ENCODE results near the gene GGN. TPM values are rescaled to one million over a fixed set of nuclear protein-coding genes. Genes with fewer than 3 reads are reported as not detected.
"Not testable (repeated sequence)": the region's sequence is repeated elsewhere in the genome, so short reads cannot be mapped to it uniquely, and the experiment has no call there.

GGN gene
- total and polyA plus RNA-seq, 2 experiments from 2014 or later: 1.8 to 2.0 TPM

- no peaks in the 10 kb centered on the region for H4K20me1 ChIP-seq (ENCODE audit: insufficient read depth)
- H3K9me2 ChIP-seq (ENCODE audit: insufficient read depth): no peaks in the 10 kb centered on the region
- H3K27ac ChIP-seq: no peak overlapping the region
- 63 to 76% methylated on average over 5 to 6 of the region's 6 CpGs for WGBS, 2 experiments (ENCODE audit: low coverage in 1 of 2, low lambda C conversion rate in 2 of 2, missing lambda C conversion rate in 2 of 2)
- no peak overlapping the region for H3K4me2 ChIP-seq (ENCODE audit: unreplicated experiment)
- H3K9ac ChIP-seq: no peak overlapping the region
- H3K36me3 ChIP-seq (ENCODE audit: low read depth): no peaks in the 10 kb centered on the region
- TF ChIP-seq EZH2 (IDR thresholded peaks at IDR 0.05; ENCODE audit: insufficient read depth, poor library complexity, severe bottlenecking) (no peak), EZH2phosphoT487 (IDR thresholded peaks at IDR 0.05; ENCODE audit: insufficient read depth, low read depth) (no peak)
- no peak for DNase-seq
- 0 out of 2 replicates have a peak, but pooled peaks cover 5% of the 10 kb centered on the region for H3K27me3 ChIP-seq (replicated peaks; ENCODE audit: insufficient read depth)
- in situ Hi-C loops (cut with MboI): loop anchor here (10.0 kb wide), 1 partner anchor 221 kb away; no protein-coding TSS in a partner anchor
- H3F3A ChIP-seq (ENCODE audit: insufficient read depth): 0 out of 2 replicates have a peak, but pooled peaks cover 4% of the 10 kb centered on the region
- no peak overlapping the region for H3K4me3 ChIP-seq
- H3K79me2 ChIP-seq (ENCODE audit: insufficient read depth): no peaks in the 10 kb centered on the region
- H2AFZ ChIP-seq: no peak overlapping the region
- no peaks in the 10 kb centered on the region for H3K4me1 ChIP-seq (ENCODE audit: insufficient read depth)
- H3K9me3 ChIP-seq (ENCODE audit: low read depth): no peaks in the 10 kb centered on the region
These were observed 25.6 kb upstream of the GGN start for GRCh38 chr19:38413416-38413815.

GRCh38 chr19:38412961-38413360 is 25.1 kb upstream of the GGN start:
- Histone ChIP-seq H3K36me3 (ENCODE audit: low read depth) (no peaks in the 10 kb centered on the region), H3K4me2 (ENCODE audit: unreplicated experiment) (no peak overlapping the region), H4K20me1 (ENCODE audit: insufficient read depth) (no peaks in the 10 kb centered on the region), H3K27me3 (replicated peaks; ENCODE audit: insufficient read depth) (0 out of 2 replicates have a peak, but pooled peaks cover 4% of the 10 kb centered on the region), H2AFZ (no peak overlapping the region), H3K79me2 (ENCODE audit: insufficient read depth) (no peaks in the 10 kb centered on the region), H3K9ac (no peak overlapping the region), H3K4me3 (no peak overlapping the region), H3K27ac (no peak overlapping the region), H3F3A (ENCODE audit: insufficient read depth) (0 out of 2 replicates have a peak, but pooled peaks cover 4% of the 10 kb centered on the region), H3K9me2 (ENCODE audit: insufficient read depth) (no peaks in the 10 kb centered on the region), H3K9me3 (ENCODE audit: low read depth) (no peaks in the 10 kb centered on the region), H3K4me1 (ENCODE audit: insufficient read depth) (no peaks in the 10 kb centered on the region)
- no peak for TF ChIP-seq EZH2phosphoT487 (IDR thresholded peaks at IDR 0.05; ENCODE audit: insufficient read depth, low read depth)
- no peak for TF ChIP-seq EZH2 (IDR thresholded peaks at IDR 0.05; ENCODE audit: insufficient read depth, poor library complexity, severe bottlenecking)
- in situ Hi-C loops (cut with MboI): loop anchor here (10.0 kb wide), 1 partner anchor 222 kb away; no protein-coding TSS in a partner anchor
- no peak for DNase-seq
- 46 to 56% methylated on average over 11 of the region's 11 CpGs for WGBS, 2 experiments (ENCODE audit: low coverage in 1 of 2, low lambda C conversion rate in 2 of 2, missing lambda C conversion rate in 2 of 2)

- H2AFZ ChIP-seq: no peak overlapping the region
- H3K9ac ChIP-seq: no peak overlapping the region
- in situ Hi-C loops (cut with MboI): loop anchor here (10.0 kb wide), 1 partner anchor 222 kb away; no protein-coding TSS in a partner anchor
- no peaks in the 10 kb centered on the region for H3K4me1 ChIP-seq (ENCODE audit: insufficient read depth)
- H3K36me3 ChIP-seq (ENCODE audit: low read depth): no peaks in the 10 kb centered on the region
- H3K27me3 ChIP-seq (replicated peaks; ENCODE audit: insufficient read depth): 0 out of 2 replicates have a peak, but pooled peaks cover 4% of the 10 kb centered on the region
- no peak for DNase-seq
- no peaks in the 10 kb centered on the region for H3K79me2 ChIP-seq (ENCODE audit: insufficient read depth)
- no peak overlapping the region for H3K4me3 ChIP-seq
- no peak overlapping the region for H3K27ac ChIP-seq
- no peaks in the 10 kb centered on the region for H3K9me3 ChIP-seq (ENCODE audit: low read depth)
- WGBS, 2 experiments (ENCODE audit: low coverage in 1 of 2, low lambda C conversion rate in 2 of 2, missing lambda C conversion rate in 2 of 2): 68 to 73% methylated on average over 8 of the region's 8 CpGs
- no peak overlapping the region for H3K4me2 ChIP-seq (ENCODE audit: unreplicated experiment)
- 0 out of 2 replicates have a peak, but pooled peaks cover 4% of the 10 kb centered on the region for H3F3A ChIP-seq (ENCODE audit: insufficient read depth)
- TF ChIP-seq EZH2 (IDR thresholded peaks at IDR 0.05; ENCODE audit: insufficient read depth, poor library complexity, severe bottlenecking) (no peak), EZH2phosphoT487 (IDR thresholded peaks at IDR 0.05; ENCODE audit: insufficient read depth, low read depth) (no peak)
- no peaks in the 10 kb centered on the region for H3K9me2 ChIP-seq (ENCODE audit: insufficient read depth)
- H4K20me1 ChIP-seq (ENCODE audit: insufficient read depth): no peaks in the 10 kb centered on the region
These were observed 24.7 kb upstream of the GGN start for GRCh38 chr19:38412491-38412890.

- not testable (repeated sequence) for H3K9ac ChIP-seq; H3K27ac ChIP-seq; H3K27me3 ChIP-seq (replicated peaks; ENCODE audit: insufficient read depth); H4K20me1 ChIP-seq (ENCODE audit: insufficient read depth); H2AFZ ChIP-seq; DNase-seq; H3K9me3 ChIP-seq (ENCODE audit: low read depth); H3K4me1 ChIP-seq (ENCODE audit: insufficient read depth); H3K4me2 ChIP-seq (ENCODE audit: unreplicated experiment); H3K9me2 ChIP-seq (ENCODE audit: insufficient read depth); H3K36me3 ChIP-seq (ENCODE audit: low read depth); H3K4me3 ChIP-seq; H3K79me2 ChIP-seq (ENCODE audit: insufficient read depth); H3F3A ChIP-seq (ENCODE audit: insufficient read depth)
- WGBS, 2 experiments (ENCODE audit: low coverage in 1 of 2, low lambda C conversion rate in 2 of 2, missing lambda C conversion rate in 2 of 2): 79 to 88% methylated on average over 5 of the region's 5 CpGs
- in situ Hi-C loops (cut with MboI): loop anchor here (10.0 kb wide), 1 partner anchor 223 kb away; no protein-coding TSS in a partner anchor
These were observed 24.1 kb upstream of the GGN start for GRCh38 chr19:38411898-38412297.
